HL-60 (cell line): ENCODE results near the gene TMEM222.

ENCODE experiments used
- CTCF ChIP-seq: IDR thresholded peaks from one replicate; pipeline ENCODE4 v1.5.1; 2011; ENCODE audit warnings: low read length, control low read depth, inconsistent platforms; ENCODE audit not compliant: insufficient read depth
- GABPA ChIP-seq: IDR thresholded peaks from 2 replicates; pipeline ENCODE4 v1.6.1; 2012; ENCODE audit warnings: low read depth
- REST ChIP-seq: IDR thresholded peaks from 2 replicates; pipeline ENCODE4 v1.6.1; 2012; ENCODE audit warnings: low read depth; ENCODE audit not compliant: insufficient replicate concordance
- SPI1 ChIP-seq: IDR thresholded peaks from 2 replicates; pipeline ENCODE4 v1.6.1; 2012; ENCODE audit warnings: low read depth, mild to moderate bottlenecking, borderline replicate concordance

DNA sequence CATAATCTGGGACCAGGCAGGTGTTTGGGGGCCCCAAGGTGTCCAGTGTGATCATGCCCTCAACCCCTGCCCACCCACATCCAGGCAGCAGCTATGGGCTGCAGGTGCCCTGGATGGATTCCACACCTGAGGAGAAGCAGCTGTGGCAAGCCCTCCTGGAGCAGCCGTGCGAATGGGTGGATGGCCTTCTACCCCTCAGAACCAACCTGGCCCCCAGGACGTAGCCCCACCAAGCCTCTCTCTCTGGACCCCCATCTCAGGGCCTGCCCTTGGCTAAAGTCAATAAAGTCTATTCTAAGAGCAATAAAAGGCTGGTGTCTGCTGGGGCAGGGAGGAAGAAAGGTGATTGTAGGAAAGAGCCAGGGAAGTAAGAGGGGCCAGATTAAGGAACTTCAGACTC, 31.7 kb downstream of the TMEM222 start:
- TF ChIP-seq CTCF: no peak
- no peak for TF ChIP-seq SPI1
- no peak for TF ChIP-seq GABPA
- TF ChIP-seq REST: no peak
